Suprapubic skin (tissue), 4 donors: ENCODE data around the gene CLMP. TPM values are rescaled to one million over a fixed set of nuclear protein-coding genes. Genes with fewer than 3 reads are reported as not detected.
A peak's percentile ranks its signal among the peaks of the same experiment; 100 is the strongest.

ENCODE experiments used
- DNase-seq, 2 donors: peaks; one replicate each; pipeline ENCODE4 v3.0.0-alpha.2; 2019; ENCODE audit warnings: low spot score in 2 of 2
- H3K27ac ChIP-seq: fragments of 200-600 bp; sonication (generic); one replicate; pipeline ENCODE4 v1.5.1; 2019
- H3K27me3 ChIP-seq: fragments of 200-600 bp; sonication (generic); one replicate; pipeline ENCODE4 v1.5.1; 2019
- H3K36me3 ChIP-seq: fragments of 200-600 bp; sonication (generic); one replicate; pipeline ENCODE4 v1.5.1; 2019
- H3K4me1 ChIP-seq: fragments of 200-600 bp; sonication (generic); one replicate; pipeline ENCODE4 v1.5.1; 2019
- H3K4me3 ChIP-seq: fragments of 200-600 bp; sonication (generic); one replicate; pipeline ENCODE4 v1.5.1; 2019; ENCODE audit warnings: mild to moderate bottlenecking
- H3K9me3 ChIP-seq: fragments of 200-600 bp; sonication (generic); one replicate; pipeline ENCODE4 v1.5.1; 2019
- CTCF ChIP-seq, 2 donors: fragments of 200-600 bp in 1 of 2; fragments of 450-650 bp in 1 of 2; sonication (generic) in 1 of 2; IDR thresholded peaks; one replicate each; pipeline ENCODE4 v1.5.1; 2016 to 2019; ENCODE audit warnings: antibody characterized with exemption in 2 of 2, mild to moderate bottlenecking in 1 of 2, moderate library complexity in 1 of 2
- EP300 ChIP-seq: sonication (generic); formaldehyde crosslinking; IDR thresholded peaks from one replicate; pipeline ENCODE4 v1.6.1; 2017; ENCODE audit warnings: antibody characterized with exemption
- POLR2A ChIP-seq, 2 donors: fragments of 450-650 bp; IDR thresholded peaks; one replicate each; pipeline ENCODE4 v1.6.1; 2017; ENCODE audit warnings: antibody characterized with exemption in 2 of 2, mild to moderate bottlenecking in 2 of 2, moderate library complexity in 2 of 2
- POLR2AphosphoS5 ChIP-seq, 3 donors: sonication (generic); formaldehyde crosslinking; IDR thresholded peaks; one replicate each; pipeline ENCODE4 v1.6.1; 2017; ENCODE audit warnings: antibody characterized with exemption in 3 of 3
- WGBS: methylation state at CpG from one replicate; pipeline ENCODE4 v1.1.5; 2018; 5-methylcytosine and 5-hydroxymethylcytosine counted together
- total RNA-seq, 4 donors: library from RNA; depleted of rRNA; stranded (reverse); fragments of >200 nt; gene quantifications; one replicate each; pipeline ENCODE4 v1.1.0, GENCODE V29; 2016

CLMP gene
- total RNA-seq, 4 donors from 2014 or later: 17.5 to 26.9 (median 19.9) TPM

DNA sequence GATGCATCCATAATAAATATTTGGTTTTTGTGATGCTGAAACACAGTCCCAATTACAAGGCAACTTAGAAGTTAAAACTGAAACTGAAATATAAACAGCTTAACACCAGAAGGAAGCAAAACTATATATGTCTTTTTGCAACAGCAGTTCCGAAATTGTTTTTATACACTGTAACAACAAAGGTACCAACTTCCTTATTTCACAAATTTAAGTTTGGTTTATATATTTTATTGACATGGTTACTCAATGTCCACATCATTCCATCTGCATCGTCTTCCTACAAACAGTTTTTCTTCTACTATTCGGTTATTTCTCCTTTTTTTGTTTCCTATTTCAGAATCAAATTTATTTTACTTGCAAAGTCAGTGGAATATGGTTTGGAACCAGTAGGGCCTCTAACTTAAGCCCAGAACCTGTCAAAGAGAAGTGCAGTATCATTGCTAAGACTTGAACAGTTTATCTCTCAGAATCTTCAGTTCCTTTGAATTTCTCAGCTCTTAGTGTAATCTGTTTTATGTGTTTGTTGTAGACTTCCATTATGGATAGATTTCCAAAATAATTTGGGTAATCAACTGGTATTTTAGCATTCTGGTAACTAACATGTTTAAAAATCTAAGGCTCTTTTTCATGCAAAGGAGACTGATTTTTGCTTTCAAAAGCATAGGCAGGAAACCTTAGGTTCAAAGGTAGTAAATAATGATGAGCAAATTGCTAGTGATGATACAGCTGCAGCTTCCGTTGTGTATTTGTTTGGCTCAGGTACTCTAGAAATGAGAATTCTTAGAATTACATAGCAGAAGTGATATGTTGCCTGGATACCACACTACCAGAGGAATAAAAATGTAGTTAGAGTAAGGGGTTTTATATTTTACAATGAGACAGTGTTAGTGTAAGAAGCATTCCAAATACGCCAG, 124.9 kb downstream of the CLMP start:
- peaks cover 4% of the 10 kb centered on the region for H3K4me1 ChIP-seq
- H3K27ac ChIP-seq: no peak overlapping the region
- no peak for DNase-seq
- TF ChIP-seq POLR2A (IDR thresholded peaks at IDR 0.05) (no peak), CTCF (IDR thresholded peaks at IDR 0.05) (no peak), POLR2AphosphoS5 (IDR thresholded peaks at IDR 0.05) (no peak), EP300 (no peak)
- peaks cover 11% of the 10 kb centered on the region for H3K36me3 ChIP-seq
- H3K27me3 ChIP-seq: no peaks in the 10 kb centered on the region
- peak overlapping the region; percentile 16 for H3K4me3 ChIP-seq
- 72% methylated on average over 5 of the region's 5 CpGs for WGBS
- no peaks in the 10 kb centered on the region for H3K9me3 ChIP-seq

DNA sequence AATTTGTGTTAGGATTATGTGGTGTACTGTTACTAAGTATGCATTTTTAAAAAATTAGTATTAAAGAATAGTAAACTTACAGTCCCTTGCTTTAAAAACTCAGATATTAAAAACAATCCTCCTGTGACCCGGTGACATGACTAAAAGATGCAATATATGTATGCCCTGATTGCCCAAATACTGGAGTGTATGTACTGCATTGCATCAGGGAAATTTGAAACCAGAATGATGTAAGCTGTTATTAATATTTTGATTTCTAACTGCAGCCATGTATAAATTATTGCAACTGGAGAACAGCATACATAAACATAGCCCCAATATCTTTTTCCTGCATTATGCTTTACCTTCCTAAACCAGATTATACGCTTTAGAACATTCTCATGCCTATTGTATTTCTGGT, 129.4 kb downstream of the CLMP start:
- WGBS: 82% methylated on average over 2 of the region's 2 CpGs
- Histone ChIP-seq H3K4me3 (no peak overlapping the region), H3K4me1 (peaks cover 30% of the 10 kb centered on the region), H3K9me3 (no peaks in the 10 kb centered on the region), H3K27ac (no peak overlapping the region), H3K27me3 (no peaks in the 10 kb centered on the region), H3K36me3 (peaks cover under 1% of the 10 kb centered on the region)
- DNase-seq: no peak
- no peak for TF ChIP-seq POLR2A (IDR thresholded peaks at IDR 0.05)
- no peak for TF ChIP-seq EP300
- TF ChIP-seq POLR2AphosphoS5 (IDR thresholded peaks at IDR 0.05): no peak
- no peak for TF ChIP-seq CTCF (IDR thresholded peaks at IDR 0.05)

- H3K36me3 ChIP-seq: peaks cover 16% of the 10 kb centered on the region
- H3K4me1 ChIP-seq: peaks cover 46% of the 10 kb centered on the region
- H3K9me3 ChIP-seq: no peaks in the 10 kb centered on the region
- peak overlapping the region; percentile 100 for H3K27ac ChIP-seq
- H3K4me3 ChIP-seq: peak overlapping the region; percentile 65
- DNase-seq: no peak
- 43% methylated on average over 9 of the region's 9 CpGs for WGBS
- no peaks in the 10 kb centered on the region for H3K27me3 ChIP-seq
- TF ChIP-seq POLR2A (IDR thresholded peaks at IDR 0.05): no peak
- no peak for TF ChIP-seq CTCF (IDR thresholded peaks at IDR 0.05)
- no peak for TF ChIP-seq POLR2AphosphoS5 (IDR thresholded peaks at IDR 0.05)
- TF ChIP-seq EP300: no peak
Observed at GRCh38 chr11:123063826-123064657, 131.0 kb downstream of the CLMP start.

GRCh38 chr11:123062892-123063825, 131.9 kb downstream of the CLMP start:
- peaks cover 52% of the 10 kb centered on the region for H3K4me1 ChIP-seq
- H3K4me3 ChIP-seq: peak overlapping the region; percentile 65
- no peaks in the 10 kb centered on the region for H3K27me3 ChIP-seq
- peaks cover 25% of the 10 kb centered on the region for H3K36me3 ChIP-seq
- WGBS: 6% methylated on average over 33 of the region's 37 CpGs
- H3K27ac ChIP-seq: peak overlapping the region; percentile 100
- peak in 1 of 2 donors; percentile 70 for DNase-seq
- H3K9me3 ChIP-seq: no peaks in the 10 kb centered on the region
- TF ChIP-seq POLR2AphosphoS5 (IDR thresholded peaks at IDR 0.05): peak in 1 of 3 donors; percentile 24
- no peak for TF ChIP-seq EP300
